DMS 273 (cell line): ENCODE data around the gene ACBD6.

Experiments used
- DNase-seq: peaks from one replicate; lab custom pipeline; 2025; ENCODE audit not compliant: unreplicated experiment; lab: John Stamatoyannopoulos, UW

The ACBD6 gene

GRCh38 chr1:180380259-180381183, 121.9 kb downstream of the ACBD6 start:
- DNase-seq, result no peak

GRCh38 chr1:180376800-180377199, 125.6 kb downstream of the ACBD6 start:
- no peak for DNase-seq

- no peak for DNase-seq
These were observed 126.1 kb downstream of the ACBD6 start for GRCh38 chr1:180376253-180376652.

- no peak for DNase-seq
These were observed 129.6 kb downstream of the ACBD6 start for GRCh38 chr1:180372728-180373127.

- DNase-seq, result no peak
These were observed 131.8 kb downstream of the ACBD6 start for GRCh38 chr1:180370597-180370996.

GRCh38 chr1:180370188-180370587, 132.2 kb downstream of the ACBD6 start:
- no peak for DNase-seq

- DNase-seq, result no peak
These were observed 133.3 kb downstream of the ACBD6 start for GRCh38 chr1:180369061-180369460.

- no peak for DNase-seq
These were observed 135.9 kb downstream of the ACBD6 start for GRCh38 chr1:180366371-180367068.

GRCh38 chr1:180365039-180365438, 137.3 kb downstream of the ACBD6 start:
- peak; percentile 24 for DNase-seq

- DNase-seq, result no peak
These were observed 139.0 kb downstream of the ACBD6 start for GRCh38 chr1:180363246-180363995.

- no peak for DNase-seq
These were observed 141.9 kb downstream of the ACBD6 start for GRCh38 chr1:180360333-180361075.

- peak; percentile 89 for DNase-seq
These were observed 143.7 kb downstream of the ACBD6 start for GRCh38 chr1:180358649-180359048.

GRCh38 chr1:180353945-180354344, 148.4 kb downstream of the ACBD6 start:
- DNase-seq, result peak; percentile 11

GRCh38 chr1:180352588-180352987, 149.8 kb downstream of the ACBD6 start:
- no peak for DNase-seq

GRCh38 chr1:180352021-180352420, 150.4 kb downstream of the ACBD6 start:
- DNase-seq, result no peak

GRCh38 chr1:180345148-180345547, 157.2 kb downstream of the ACBD6 start:
- DNase-seq, result no peak

- peak; percentile 89 for DNase-seq
These were observed 158.2 kb downstream of the ACBD6 start for GRCh38 chr1:180343921-180344769.

GRCh38 chr1:180327089-180327488, 175.3 kb downstream of the ACBD6 start:
- DNase-seq, result no peak

GRCh38 chr1:180312926-180313325, 189.5 kb downstream of the ACBD6 start:
- DNase-seq, result no peak
